Measurements from ENCODE around the gene SRSF12.

Gene SRSF12

DNA sequence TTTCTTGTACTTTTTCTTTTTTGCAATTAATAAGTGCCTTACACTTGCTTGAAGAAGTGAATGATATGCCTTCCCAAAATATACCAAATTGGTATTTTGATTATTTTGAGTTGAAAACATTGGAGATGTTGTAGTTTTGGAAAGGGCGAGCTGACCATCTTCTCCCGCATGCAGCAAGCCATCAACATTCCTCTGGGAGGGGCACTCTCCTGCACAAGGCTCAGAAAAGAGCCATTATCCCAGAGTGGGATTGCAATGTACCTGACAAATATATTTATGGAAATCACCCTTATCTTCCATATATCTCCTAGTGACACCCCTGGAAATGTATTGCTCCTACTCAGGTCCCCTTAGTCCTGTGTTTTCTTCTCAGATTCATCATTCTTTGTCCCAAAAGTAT lies 60.1 kb downstream of the SRSF12 start:
- TF ChIP-seq, protein P1, sequence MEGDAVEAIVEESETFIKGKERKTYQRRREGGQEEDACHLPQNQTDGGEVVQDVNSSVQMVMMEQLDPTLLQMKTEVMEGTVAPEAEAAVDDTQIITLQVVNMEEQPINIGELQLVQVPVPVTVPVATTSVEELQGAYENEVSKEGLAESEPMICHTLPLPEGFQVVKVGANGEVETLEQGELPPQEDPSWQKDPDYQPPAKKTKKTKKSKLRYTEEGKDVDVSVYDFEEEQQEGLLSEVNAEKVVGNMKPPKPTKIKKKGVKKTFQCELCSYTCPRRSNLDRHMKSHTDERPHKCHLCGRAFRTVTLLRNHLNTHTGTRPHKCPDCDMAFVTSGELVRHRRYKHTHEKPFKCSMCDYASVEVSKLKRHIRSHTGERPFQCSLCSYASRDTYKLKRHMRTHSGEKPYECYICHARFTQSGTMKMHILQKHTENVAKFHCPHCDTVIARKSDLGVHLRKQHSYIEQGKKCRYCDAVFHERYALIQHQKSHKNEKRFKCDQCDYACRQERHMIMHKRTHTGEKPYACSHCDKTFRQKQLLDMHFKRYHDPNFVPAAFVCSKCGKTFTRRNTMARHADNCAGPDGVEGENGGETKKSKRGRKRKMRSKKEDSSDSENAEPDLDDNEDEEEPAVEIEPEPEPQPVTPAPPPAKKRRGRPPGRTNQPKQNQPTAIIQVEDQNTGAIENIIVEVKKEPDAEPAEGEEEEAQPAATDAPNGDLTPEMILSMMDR (IDR thresholded peaks at IDR 0.05; ENCODE audit: control extremely low read depth, extremely low read depth, low read depth, missing control alignments): no peak
- DNase-seq (ENCODE audit: extremely low spot score): no peak
- ChIA-PET CTCF (no interaction called here), POLR2A (no interaction called here)

DNA sequence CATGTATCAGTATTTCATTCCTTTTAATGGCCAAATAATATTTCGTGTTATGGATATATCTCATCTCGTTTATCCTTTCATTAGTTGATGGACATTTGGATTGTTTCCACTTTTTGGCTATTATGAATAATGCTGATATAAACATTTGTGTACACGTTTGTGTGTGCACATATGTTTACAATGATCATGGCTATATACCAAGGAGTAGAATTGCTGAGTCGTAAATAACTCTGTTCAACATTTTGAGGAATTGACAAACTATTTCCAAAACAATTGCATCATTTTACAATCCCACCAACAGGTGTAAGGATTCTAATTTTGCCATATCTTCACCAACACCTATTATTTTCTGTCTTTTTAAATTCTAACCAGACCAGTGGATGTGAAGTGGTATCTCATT lies 63.7 kb downstream of the SRSF12 start:
- no peak for DNase-seq (ENCODE audit: extremely low spot score)
- ChIA-PET CTCF (interaction anchor here (0.9 kb wide), 1 partner anchor 36 kb away, joined by 3 read pairs; no protein-coding TSS in a partner anchor), POLR2A (no interaction called here)
- TF ChIP-seq, protein P1 (IDR thresholded peaks at IDR 0.05; ENCODE audit: control extremely low read depth, extremely low read depth, low read depth, missing control alignments): no peak

DNA sequence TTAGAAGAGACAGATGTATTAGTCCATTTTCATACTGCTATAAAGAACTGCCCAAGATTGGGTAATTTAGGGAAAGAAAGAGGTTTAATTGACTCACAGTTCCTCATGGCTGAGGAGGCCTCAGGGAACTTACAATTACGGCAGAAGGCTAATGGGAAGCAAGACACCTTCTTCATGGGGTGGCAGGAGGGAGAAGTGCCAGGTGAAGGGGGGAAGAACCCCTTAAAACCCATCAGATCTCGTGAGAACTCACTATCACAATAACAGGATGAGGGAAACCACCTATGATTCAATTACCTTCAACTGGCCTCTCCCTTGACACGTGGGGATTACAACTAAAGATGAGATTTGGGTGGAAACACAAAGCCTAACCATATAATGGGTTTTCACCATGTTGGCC lies 66.2 kb downstream of the SRSF12 start:
- DNase-seq (ENCODE audit: extremely low spot score): no peak
- CTCF ChIA-PET: interaction anchor here (1.5 kb wide), 1 partner anchor 21 kb away, joined by 3 read pairs; no protein-coding TSS in a partner anchor
- TF ChIP-seq, protein P1 (IDR thresholded peaks at IDR 0.05; ENCODE audit: control extremely low read depth, extremely low read depth, low read depth, missing control alignments): no peak
- POLR2A ChIA-PET: no interaction called here

DNA sequence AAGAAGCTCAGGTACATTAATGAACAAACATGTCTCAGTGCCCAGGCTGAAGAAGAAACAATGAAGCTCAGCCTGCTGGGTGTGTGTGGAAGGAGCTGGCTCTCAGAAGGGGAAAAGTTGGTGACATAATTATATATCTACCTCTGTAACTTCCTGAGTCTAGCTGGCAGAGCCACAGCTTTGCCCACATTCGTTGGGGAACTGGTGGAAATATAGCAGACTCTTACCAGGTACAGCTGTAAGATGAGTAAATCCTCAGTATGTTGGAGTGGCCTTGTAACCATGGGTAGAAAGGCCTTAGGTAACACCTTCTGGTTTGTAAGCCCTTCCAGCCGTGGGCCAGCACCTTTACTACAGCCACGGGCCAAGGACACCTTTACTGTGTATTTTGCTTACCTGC lies 67.2 kb downstream of the SRSF12 start:
- ChIA-PET CTCF (interaction anchor here (1.2 to 1.5 kb wide), 3 partner anchors 17 to 25 kb away, joined by 3 to 4 read pairs (median 3); no protein-coding TSS in a partner anchor), POLR2A (no interaction called here)
- DNase-seq (ENCODE audit: extremely low spot score): no peak
- TF ChIP-seq, protein P1 (IDR thresholded peaks at IDR 0.05; ENCODE audit: control extremely low read depth, extremely low read depth, low read depth, missing control alignments): no peak

DNA sequence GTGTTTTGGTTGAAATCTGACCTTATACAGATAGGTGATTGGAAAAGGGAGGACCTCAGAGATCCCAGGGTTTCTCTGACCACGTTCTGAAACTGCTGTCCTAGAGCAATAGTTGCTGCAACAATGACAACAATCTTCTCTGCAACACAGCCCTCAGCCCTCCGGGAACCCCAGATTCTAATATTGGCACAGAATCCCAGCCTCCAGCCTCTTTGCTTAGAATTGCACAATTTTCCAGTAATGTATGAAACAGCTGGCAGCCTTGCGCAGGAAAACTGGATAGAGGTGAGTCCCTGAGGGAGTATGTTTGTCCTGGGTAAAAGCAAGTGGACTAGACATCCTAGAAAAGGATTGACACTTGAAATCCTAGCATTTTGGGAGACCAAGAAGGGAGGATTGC lies 67.7 kb downstream of the SRSF12 start:
- CTCF ChIA-PET: interaction anchor here (1.2 to 1.5 kb wide), 3 partner anchors 18 to 24 kb away, joined by 3 to 4 read pairs (median 3); no protein-coding TSS in a partner anchor
- TF ChIP-seq, protein P1 (IDR thresholded peaks at IDR 0.05; ENCODE audit: control extremely low read depth, extremely low read depth, low read depth, missing control alignments): no peak
- DNase-seq (ENCODE audit: extremely low spot score): no peak
- POLR2A ChIA-PET: no interaction called here

DNA sequence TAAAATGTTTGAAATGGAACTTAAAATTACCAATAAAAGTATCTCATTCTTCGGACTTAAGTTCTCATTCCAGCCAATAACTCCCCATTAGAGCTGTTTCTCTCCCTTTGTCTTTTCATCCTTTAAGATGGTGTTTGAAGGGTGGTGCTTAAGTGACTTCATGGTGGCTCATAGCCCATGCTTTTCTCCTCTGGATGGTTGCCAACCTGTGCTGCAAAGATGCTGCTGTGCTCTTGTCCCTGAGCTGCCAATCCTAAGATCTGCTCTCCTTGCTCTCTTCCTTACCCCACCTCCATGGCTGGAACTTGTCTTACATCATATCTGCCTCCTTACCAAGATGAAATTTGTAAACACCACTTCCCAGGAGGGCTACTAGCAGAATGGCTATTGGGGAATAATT lies 68.9 kb downstream of the SRSF12 start:
- CTCF ChIA-PET: no interaction called here
- POLR2A ChIA-PET: no interaction called here
- no peak for DNase-seq (ENCODE audit: extremely low spot score)
- TF ChIP-seq, protein P1 (IDR thresholded peaks at IDR 0.05; ENCODE audit: control extremely low read depth, extremely low read depth, low read depth, missing control alignments): no peak

Measured in GM10248 (cell line).